ENCODE results near the gene ATP1A3. TPM values are rescaled to one million over a fixed set of nuclear protein-coding genes. Genes with fewer than 3 reads are reported as not detected.

The ATP1A3 gene
- total and polyA plus RNA-seq, 8 donors, result 0.12 to 0.45 (median 0.29) TPM; not detected in 5

DNA sequence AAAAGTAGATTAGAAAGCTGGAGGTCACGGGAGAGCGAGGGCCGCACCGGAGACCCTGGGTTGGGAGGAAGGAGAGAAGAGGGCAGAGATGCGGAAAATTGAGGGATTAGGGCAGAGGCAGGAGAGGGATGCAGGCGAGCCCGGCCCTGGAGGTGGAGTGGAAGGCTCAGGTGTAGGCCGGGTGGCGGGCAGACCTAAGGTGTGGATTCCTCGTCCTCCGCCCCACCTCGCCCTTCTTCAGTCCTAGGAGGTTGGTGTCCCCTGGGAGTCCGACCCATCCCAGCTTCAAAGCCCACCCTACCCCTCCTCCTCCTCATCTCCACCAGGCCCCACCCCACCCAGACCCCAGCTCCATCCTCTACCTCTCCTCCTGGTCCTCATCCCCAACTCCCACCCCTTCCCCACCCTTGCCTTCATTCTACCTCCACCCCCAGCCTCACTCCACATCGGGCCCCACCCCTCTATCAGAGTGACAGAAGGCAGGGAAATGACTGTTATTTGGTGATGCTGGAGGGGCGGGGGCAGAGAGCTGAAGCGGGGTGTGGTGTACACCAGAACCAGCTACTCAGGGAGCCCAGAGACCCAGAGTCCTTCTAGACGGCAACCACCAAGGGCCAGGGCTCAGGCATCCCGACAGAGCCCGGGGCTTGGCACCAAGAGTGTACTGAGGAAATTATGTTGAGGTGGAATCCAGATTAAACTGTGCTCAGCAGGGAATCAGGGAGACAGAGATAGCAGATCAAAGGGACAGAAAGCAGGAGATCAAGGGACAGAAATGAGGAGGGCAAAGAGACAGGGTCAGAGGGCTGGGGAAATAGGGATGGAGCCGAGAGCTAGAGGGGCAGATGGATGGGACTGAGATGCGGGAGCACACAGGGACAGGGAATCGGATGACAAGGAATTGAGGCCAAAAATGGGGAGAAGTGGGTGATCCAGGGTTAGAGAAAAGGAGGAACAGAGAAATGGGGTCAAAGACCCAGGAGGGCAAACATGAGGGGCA, 72.2 kb downstream of the ATP1A3 start:
- Histone ChIP-seq H3K9me3 (no peaks in the 10 kb centered on the region), H3K27ac (no peak overlapping the region), H3K4me1 (peaks cover 0 to 6% (median 2%) of the 10 kb centered on the region in 4 donors), H3K4me3 (no peak overlapping the region), H3K27me3 (peaks cover 14 to 99% (median 80%) of the 10 kb centered on the region in 3 donors), H3K36me3 (no peaks in the 10 kb centered on the region)
- intact Hi-C loops (cut with DNase I; ENCODE audit: low total_unique reads), result no loop called here
- TF ChIP-seq, protein P1, sequence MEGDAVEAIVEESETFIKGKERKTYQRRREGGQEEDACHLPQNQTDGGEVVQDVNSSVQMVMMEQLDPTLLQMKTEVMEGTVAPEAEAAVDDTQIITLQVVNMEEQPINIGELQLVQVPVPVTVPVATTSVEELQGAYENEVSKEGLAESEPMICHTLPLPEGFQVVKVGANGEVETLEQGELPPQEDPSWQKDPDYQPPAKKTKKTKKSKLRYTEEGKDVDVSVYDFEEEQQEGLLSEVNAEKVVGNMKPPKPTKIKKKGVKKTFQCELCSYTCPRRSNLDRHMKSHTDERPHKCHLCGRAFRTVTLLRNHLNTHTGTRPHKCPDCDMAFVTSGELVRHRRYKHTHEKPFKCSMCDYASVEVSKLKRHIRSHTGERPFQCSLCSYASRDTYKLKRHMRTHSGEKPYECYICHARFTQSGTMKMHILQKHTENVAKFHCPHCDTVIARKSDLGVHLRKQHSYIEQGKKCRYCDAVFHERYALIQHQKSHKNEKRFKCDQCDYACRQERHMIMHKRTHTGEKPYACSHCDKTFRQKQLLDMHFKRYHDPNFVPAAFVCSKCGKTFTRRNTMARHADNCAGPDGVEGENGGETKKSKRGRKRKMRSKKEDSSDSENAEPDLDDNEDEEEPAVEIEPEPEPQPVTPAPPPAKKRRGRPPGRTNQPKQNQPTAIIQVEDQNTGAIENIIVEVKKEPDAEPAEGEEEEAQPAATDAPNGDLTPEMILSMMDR (IDR thresholded peaks at IDR 0.05), result no peak
- TF ChIP-seq POLR2A (IDR thresholded peaks at IDR 0.05) (no peak), EP300 (IDR thresholded peaks at IDR 0.05) (no peak), POLR2AphosphoS5 (IDR thresholded peaks at IDR 0.05) (no peak)
- 18 to 24% (median 22%) methylated on average over 19 to 22 of the region's 22 CpGs for WGBS, 5 donors
- no peak for DNase-seq

DNA sequence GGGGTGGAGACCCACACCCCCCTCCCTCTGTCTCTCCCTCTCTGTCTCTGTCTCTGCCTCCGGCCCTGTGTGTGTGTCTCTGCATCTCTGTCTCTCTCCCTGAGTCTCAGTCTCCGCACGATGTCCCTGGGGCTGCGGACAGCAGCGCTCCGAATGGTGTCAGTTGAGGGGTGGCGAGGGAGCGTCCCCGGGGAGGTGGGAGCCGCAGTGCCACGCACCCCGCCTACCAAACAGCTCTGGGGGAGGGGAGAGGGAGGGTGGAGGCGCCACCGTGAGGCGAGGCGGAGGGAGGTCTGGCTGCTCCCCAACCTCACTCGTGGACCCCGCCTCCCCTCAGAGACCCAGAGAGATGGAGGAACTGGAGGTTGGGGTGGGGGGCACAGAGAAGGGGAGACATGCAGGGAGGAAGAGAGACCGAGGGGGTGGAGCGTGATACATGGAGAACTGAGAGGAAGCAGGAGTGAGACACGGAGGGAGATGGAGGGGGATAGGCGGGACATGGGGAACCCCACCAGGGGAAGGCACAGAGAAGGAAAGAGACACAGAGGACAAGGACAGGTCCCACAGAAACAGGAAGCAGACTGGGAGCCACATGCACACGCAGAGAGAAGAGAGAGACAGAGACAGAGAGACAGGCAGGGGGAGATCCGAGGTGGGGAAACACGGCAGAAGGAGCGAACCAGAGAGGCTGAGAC, 73.0 kb downstream of the ATP1A3 start:
- 8 to 16% (median 14%) methylated on average over 19 to 26 of the region's 26 CpGs for WGBS, 5 donors
- no peak overlapping the region for H3K4me3 ChIP-seq
- peaks cover 0 to 6% (median 2%) of the 10 kb centered on the region in 4 donors for H3K4me1 ChIP-seq
- no peaks in the 10 kb centered on the region for H3K36me3 ChIP-seq
- TF ChIP-seq EP300 (IDR thresholded peaks at IDR 0.05) (no peak), POLR2A (IDR thresholded peaks at IDR 0.05) (no peak), POLR2AphosphoS5 (IDR thresholded peaks at IDR 0.05) (no peak)
- TF ChIP-seq, protein P1 (IDR thresholded peaks at IDR 0.05), result no peak
- peaks cover 14 to 99% (median 78%) of the 10 kb centered on the region in 3 donors for H3K27me3 ChIP-seq
- no peaks in the 10 kb centered on the region for H3K9me3 ChIP-seq
- no peak overlapping the region for H3K27ac ChIP-seq
- intact Hi-C loops (cut with DNase I; ENCODE audit: low total_unique reads), result no loop called here
- no peak for DNase-seq

DNA sequence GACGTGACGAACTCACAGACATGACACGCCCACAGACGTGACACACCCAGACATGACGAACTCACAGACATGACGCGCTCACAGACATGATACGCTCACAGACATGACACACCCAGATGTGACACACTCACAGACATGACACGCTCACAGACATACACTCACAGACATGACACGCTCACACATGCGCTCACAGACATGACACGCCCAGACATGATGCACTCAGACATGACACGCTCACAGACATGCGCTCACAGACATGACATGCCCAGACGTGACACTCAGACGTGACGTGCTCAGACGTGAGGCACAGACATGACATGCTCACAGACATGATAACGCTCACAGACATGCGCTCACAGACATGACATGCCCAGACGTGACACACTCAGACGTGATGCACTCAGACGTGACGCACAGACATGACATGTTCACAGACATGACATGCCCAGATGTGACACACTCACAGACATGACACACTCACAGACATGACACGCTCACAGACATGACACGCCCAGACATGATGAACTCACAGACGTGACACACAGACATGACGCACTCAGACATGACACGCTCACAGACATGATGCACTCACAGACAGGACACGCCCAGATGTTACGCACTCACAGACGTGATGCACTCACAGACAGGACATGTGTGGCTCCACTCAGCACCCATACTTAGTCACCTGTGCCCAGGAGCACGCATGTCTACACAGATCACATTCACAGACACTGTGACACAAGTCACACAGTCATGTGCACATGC, 73.9 kb downstream of the ATP1A3 start:
- DNase-seq, result no peak

More for the DNA sequence above, 73.9 kb downstream of the ATP1A3 start:
- TF ChIP-seq, protein P1 (IDR thresholded peaks at IDR 0.05), result no peak
- Histone ChIP-seq H3K4me1 (peaks cover 0 to 14% (median 8%) of the 10 kb centered on the region in 4 donors), H3K4me3 (no peak overlapping the region), H3K27me3 (peaks cover 14 to 99% (median 80%) of the 10 kb centered on the region in 3 donors), H3K27ac (no peak overlapping the region), H3K36me3 (no peaks in the 10 kb centered on the region), H3K9me3 (no peaks in the 10 kb centered on the region)
- 82 to 91% (median 87%) methylated on average over 29 to 33 of the region's 33 CpGs for WGBS, 5 donors
- intact Hi-C loops (cut with DNase I; ENCODE audit: low total_unique reads), result no loop called here

All from stomach (tissue), 9 donors.